SU-DHL-6 (cell line): ENCODE measurements around the gene SERPINB12.

Source experiments
- CTCF ChIP-seq: fragments of 200-600 bp; sonication (generic); IDR thresholded peaks from one replicate; pipeline ENCODE4 v1.5.1; 2017; ENCODE audit warnings: antibody characterized with exemption, mild to moderate bottlenecking, low read length, moderate library complexity; ENCODE audit not compliant: insufficient read depth, poor library complexity, severe bottlenecking
- EZH2phosphoT487 ChIP-seq: fragments of 200-600 bp; sonication (generic), shearing (Covaris generic); conservative IDR thresholded peaks from 2 replicates; pipeline ENCODE4 v1.6.1; 2018; ENCODE audit warnings: mild to moderate bottlenecking, antibody characterized with exemption, low read length, moderate library complexity, mixed read lengths

DNA sequence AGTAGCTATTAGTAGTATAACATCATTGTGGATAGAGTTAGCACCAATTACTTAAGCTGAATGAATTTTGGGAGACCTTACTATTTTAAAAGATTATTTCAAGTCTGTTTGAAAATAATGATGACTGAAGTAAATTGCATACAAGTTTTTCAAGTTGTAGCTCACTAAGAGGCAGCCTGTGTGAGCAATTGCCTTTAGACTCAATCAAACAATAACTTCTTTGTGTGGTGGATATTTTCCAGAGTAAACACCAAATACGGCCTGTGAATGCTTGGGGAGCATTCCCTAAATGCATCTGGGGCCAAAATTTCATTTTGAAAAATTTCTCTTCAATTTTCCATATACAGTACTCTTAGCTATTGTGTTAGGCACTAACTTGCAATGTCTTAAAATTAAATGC is 7.9 kb downstream of the SERPINB12 start:
- TF ChIP-seq CTCF (no peak), EZH2phosphoT487 (no peak)
